ENCODE measurements around the gene ITGB2.

The ITGB2 gene

DNA sequence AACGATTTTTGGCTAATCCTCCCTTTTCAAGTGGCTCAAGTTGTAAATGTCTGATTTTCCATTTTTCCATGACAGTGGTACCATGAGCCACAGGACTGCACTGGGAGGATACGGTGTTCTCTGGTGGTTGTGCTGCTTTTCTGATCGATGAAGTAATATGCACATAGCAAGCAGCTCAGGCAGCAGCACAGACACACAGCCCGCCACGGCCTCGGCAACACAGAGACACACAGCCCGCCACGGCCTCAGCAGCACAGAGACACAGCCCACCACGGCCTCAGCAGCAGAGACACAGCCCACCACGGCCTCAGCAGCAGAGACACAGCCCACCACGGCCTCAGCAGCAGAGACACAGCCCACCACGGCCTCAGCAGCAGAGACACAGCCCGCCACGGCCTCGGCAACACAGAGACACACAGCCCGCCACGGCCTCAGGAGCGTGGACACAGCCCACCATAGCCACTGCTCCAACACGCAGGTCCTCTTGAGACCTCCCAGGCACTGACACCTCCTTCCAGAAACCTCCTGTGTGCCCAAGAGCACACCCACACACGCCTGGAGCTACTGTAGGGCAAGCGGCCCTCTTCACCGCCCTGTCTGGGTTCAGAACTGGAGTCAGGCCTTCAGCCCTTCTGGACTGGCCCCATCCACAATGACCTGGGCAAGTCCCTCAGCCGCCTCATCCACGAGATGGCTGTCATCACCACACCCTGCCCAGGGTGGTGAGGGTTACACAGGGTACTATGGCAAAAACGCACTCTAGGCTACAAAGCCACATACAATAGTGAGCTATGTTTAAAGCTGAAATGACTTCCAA, 57.6 kb downstream of the ITGB2 start:
- DNase-seq, result no peak

DNA sequence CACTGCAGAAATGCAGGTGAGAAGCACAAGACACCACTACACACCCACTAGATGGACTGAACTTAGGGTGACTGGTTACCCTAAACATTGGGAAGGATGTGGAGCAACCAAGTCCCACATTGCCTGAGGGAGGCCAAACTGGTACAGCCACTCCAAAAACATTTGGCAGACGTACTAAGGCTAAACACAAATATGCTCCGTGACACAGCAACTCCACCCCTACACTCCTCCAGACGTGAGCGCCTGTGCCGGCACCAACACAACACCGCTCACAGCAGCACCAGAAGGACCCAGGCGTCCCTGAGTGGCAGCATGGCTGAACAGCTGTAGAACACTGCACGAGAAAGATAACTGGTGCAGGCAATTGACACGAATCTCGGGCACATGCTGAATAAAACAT, 61.9 kb downstream of the ITGB2 start:
- no peak for DNase-seq

DNA sequence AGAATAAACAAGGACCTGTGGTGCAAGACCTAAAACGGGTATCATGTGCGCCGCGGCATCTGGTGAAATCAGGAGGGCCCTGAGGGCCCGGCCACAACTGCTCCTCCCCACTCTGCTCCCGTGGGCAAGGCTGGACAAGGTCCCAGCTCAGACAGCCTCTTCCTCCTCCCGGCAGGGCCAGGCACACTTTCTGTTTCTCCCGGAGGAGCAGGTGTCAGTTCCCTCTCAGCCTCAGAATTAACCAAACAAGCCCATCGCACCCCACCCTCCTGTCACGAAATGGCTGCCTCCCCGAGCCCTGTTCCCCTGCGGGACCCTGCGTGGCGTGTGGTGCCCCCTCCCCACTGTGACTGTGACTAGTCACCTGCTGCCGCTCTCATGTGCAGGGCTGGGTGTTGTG, 62.4 kb downstream of the ITGB2 start:
- DNase-seq, result no peak

DNA sequence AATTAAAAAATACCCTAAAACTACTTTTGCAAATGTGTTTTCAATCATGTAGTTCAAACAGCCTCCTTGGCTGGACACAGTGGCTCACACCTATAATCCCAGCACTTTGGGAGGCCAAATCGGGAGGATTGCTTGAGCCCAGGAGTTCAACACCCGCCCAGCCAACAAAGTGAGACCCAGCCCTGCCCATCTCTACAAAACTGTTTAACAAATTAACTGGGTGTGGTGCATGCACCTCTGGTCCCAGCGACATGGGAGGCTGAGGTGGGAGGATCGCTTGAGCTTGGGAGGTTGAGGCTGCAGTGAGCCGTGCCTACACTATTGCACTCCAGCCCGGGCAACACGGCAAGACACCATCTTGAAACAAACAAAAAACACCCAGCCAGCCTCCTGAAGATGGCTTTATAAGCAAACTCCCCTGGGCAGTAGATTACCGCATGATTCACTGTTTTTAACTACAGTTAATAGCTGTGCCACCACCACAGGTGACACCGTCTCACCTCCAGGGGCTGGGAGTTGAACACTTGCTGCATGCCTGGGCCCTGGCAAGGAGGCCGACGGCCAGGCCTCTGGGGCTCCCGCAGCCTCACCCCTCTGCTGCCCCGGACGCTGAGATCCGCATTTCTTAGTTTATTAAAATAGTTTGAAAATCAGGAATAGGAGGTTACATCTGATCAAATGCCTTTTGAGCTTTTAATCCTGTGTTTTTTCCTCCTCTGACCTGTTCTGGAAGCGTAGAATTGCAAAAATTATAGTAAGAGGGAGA, 63.4 kb downstream of the ITGB2 start:
- DNase-seq, result no peak

DNA sequence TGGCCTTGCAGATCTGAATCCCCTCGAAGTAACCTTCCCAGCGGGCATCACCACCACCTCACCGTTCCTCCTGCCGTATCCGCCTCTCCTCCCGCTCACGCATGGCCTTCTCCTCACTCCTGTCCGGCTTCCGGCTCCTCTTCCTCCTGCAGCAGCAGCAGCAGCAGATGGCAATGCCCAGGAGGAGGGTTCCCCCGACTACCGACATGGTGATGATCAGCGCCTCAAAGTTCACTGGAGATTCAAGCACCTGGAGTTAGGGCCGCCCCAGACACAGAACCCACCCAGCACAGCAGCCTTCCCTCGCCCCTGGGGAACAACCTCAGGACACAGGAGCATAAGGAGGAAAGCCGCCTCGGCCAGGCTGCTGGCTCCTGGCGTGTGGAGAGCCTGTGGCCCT, 64.6 kb downstream of the ITGB2 start:
- no peak for DNase-seq

DNA sequence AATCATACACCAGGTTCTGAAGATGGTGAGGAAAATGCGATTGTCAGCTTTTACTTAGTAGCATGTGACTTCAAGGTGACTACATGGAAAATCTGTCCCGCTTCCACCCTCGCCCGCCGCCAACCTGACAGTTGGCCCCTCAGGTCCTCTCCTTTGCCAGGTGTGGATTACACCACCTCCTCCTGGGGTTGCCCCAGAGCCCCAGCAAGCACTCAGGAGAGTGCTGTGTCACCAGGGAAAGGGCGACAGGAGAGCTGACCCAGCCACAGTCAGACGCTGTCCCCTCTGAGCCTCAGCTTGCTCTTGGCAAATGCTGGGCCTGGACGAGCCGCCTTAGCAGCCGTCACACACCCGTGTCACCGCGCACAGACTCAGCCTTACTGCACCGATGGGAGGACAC, 65.1 kb downstream of the ITGB2 start:
- DNase-seq, result no peak

DNA sequence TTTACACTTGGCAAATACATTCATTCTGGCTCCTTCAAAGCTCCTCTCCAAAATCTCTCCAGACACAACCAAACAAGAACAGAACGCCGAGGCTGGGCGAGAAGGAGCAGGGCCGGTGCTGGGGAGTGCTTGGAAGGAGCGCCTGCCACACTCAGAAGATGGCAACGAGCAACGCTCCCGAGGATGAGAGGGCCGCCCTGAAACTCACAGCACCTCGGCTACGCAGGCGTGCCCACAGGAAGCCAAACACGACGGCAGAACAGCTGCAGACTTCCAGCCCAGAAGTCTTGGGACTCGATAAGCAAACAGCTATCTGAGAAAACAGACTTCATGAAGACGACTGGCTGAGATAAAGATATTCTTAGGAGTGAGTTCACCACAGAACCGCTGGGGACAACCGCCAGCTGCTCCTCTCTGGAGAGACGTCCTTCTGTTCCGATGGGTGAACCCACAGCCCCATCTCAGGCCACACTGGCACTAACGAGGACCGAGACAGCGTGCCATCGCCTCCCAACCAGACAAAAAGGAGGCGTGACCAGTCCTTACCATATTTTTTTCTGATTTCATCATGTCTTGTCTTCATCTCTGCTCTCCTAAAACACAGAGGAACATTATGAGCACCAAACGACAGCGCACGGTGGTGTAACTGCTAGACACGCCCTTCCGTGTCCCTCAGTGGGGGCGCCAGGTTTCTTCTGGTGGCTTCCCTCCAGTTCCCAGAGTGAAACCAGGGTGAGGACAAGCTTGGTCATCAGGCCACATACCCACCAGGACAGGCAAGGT, 65.8 kb downstream of the ITGB2 start:
- peak; percentile 52 for DNase-seq

DNA sequence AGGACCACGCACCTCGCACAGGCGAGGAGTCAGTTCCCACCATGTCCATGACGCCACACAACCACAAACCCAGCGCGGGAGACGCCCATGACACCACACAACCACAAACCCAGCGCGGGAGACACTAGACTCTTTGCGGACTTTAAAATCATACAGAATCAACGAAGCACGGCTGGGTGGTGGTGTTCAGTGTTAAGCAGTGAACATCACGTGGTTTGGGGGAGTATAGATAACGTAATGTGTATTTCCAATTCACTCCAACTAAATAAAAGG, 66.4 kb downstream of the ITGB2 start:
- DNase-seq, result no peak

DNA sequence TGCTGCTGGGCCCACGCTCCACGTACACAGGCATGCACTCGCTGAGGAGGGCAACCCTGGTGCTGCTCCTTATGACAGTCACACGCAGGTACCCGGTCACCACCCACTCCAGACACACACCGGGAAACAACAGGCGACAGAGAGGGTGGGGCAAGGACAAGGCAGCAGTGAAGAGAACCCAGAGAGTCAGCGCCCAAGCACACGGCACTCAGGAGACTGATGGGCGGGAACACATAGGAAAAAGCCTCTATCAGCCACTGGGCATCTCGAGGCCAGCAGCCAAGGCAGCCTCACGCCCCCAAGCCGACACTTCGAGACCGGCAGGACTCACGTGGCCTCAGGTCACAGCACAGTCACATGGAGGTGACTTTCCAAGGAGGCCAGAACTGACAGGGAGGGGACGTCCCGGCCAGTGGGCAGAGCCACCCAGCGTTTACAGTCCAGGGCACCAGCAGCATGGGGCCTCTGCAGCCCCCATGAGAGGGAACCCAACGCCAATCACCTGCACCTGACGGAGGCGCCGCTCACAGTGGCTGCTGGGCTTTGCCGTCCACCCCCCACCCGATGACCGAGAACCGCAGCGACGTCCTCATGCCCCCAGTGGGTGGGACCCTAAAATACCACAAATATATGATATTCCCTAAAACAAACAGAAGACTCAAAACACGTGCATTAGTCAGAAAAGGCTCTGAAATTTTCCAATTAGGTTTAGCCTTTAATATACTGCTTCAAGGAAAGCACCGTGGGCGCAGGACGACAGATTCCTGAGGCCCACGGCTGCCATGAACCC, 66.9 kb downstream of the ITGB2 start:
- DNase-seq, result no peak

DNA sequence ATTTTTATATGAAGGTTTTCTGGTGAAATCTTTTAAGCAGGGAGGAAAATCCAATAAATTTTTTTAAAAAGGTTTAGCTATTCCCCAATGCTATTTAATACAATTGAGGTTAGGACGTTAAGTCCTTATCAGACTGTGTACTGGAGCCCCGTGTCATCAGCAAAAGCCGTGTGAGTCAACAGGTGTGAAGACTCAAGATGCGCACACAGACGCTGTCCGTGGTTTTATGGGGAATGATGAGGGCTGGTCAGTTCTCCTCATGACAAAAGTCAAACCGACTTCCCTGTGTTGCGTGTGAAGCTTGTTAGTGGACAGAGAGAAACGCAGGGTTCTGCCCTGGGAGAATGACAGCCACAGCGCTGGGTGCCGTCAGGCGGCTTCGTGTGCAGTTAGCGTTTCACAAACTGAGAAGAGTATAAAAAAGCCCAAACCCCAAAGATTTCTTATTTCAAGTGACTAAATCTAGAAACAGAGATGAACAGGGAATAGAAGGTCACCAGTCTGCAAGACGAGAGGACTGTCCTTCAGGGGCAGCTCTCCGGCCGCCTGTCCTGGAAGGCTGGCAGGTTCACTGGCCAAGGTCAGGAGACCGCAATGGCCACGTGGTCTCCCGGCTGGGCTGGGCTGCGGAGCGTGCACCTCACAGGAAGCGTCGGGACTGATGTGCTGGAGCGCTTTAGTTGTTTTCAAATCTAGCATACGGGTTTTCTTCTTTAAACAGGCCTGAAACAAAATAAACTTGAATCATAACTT, 69.6 kb downstream of the ITGB2 start:
- DNase-seq, result no peak

DNA sequence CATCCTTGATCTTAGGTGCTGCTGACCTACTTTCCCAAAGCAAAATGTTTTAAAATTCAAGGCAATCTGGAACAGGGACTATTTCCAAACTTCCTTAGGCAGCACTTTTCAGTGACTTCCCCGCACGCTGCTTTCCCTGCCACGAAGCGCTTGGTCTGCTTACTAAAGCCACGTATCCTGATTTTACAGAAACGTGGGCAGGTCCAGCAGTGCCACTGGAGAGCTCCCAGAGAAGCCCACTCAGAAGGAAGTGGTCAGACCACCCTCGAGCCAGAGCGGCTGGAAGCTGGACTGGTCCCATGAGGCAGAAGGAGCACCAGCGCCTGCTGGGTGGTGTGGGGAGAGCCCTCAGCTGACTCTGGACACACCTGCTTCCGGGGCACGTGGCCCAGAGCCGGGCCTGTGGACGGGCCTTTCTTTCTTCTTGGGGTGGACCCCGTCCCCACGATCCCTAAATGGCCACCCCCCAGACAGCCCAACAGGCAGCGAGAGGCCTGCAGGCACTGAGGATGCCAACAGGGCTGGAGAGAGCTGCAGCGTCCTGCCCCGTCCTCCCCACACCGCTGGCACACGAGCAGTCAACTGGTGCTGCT, 70.4 kb downstream of the ITGB2 start:
- no peak for DNase-seq

DNA sequence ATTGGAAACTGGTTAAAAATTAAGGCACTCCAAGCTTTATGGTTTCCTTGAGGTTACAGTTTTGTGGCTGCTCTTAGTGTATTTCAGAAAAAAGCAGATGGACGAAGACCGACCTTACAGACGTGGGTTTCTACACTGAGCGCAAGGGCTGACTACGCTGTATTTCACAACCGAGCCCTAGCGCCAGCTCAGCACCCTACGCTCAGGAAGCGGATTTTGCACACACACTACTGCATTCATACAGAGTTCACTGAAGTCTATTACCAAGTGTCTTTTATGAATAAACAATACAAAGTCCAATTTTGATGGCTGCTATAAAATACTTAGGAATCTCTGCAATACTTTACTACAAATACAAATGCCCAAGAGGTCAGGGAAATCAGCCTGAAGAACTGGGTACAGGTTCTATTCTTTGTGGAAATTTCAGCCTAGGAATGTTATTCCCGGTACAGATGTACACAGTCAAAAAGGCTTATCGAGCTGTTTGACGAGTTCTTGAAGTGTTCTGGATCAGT, 71.0 kb downstream of the ITGB2 start:
- no peak for DNase-seq

DNA sequence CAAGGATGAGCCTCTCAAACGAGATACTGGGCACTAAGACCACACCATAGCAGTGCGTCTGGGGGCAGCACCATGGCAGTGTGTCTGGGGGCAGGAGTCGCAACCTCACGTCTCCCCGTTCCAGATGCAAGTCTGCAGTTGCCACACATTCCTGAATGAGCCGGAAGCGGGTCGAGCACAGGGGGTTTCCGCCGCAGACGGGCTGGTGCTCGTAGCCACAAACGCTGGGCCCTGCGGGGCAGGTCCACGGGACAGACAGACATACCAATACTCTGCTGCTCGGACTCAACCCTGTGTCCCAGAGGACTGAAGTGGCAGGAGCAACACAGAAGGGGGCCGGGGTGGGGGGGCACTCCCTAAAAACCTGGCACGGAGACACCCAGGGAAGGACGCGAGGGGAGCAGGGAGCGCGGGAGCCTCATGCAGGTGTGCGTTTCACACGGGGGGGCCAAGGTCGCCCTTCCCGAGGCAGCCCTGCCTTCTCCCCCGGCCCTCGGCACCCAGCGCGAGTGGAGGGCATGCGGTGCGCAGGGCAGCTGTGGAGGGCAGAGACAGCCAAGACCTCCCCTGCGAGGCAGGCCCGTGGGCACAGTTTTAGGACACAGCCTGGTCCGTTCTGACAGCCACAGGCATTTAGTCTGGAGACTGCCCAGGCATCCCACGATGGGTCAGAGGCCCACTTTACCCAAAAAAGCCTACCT, 71.7 kb downstream of the ITGB2 start:
- no peak for DNase-seq

DNA sequence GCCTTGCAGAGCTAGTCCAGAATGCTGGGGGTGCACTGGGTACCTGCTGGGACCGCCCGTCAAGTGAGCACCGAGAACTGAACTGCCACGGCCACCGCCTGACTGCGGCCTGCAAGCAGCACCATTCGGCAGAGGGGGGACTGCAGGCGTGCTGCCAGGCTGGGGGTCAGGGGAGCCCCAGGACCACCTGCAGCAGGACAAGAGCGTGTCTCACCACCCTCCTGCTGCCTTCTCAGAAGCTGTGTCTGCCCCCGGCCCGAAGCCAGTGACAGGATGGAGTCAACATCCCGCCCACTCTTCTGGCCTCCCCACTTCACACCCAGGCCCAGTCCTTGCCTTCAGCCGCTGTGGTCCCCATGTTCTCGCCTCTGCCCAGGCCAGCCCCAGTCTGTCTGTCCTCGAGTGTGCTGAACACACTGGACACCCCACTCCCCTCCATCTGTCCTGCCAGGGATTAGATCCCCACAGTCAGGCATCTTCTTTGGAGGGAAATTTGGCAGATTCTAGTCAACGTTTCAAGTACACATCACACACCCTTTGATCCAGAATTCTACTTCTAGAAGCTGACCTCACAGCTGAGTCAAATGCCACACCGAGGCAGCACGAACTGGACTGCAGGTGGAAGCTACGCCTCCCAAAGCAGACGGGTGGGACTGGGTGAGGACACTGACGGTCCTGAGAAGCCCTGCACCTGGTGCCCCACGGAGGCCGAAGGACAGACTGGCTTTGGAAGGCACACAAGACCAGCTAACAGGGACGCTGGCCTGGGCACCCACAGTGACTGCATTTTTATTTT, 73.2 kb downstream of the ITGB2 start:
- no peak for DNase-seq

DNA sequence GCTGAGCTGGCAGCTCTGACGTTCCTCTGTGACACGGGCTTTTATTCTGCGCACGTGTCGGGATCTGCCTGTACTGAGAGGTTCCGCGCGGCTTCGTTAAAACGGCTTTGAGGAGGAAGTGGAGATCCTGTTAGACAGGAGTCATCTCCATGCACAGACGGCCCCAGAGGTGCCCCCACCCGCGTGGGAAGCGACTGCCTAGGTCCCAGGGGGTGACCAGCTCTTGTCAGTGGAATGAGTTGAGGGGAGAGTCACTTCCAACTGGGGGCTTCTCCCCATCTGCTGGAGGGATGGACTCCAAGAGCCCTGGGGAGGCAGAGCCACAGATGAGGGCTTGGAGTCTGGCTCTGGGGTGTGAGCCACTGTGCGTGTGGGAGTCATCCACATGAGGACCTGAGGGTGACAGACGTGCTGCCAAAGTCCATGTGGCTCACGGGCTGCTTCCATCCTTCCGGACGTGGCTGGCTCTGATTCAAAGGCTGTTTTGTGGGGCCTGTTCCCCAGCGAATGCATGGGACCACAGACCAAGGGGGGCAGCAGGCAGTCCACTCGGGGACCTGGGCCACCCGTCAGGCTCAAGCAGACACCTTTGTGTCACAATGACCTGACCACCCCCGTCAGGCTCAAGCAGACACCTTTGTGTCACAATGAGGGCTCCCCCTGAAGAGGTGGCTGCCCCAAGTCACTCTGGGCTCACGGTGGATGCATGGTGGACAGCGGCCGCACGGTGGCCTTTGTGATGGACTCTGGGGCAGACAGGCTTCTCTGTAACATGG, 74.0 kb downstream of the ITGB2 start:
- peak; percentile 63 for DNase-seq

DNA sequence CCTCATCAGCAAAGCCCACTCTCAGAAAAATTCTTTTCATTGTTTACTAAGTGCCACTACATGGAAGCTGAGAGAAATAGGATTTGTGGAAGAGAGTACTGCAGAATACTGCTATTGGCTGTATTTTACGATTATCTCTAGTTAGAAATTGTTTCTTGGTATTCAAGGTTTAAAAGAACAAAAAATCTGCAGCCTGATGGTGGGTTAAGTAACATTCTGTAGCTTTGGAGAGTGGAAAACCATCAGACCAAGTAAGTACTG, 74.5 kb downstream of the ITGB2 start:
- DNase-seq, result no peak

DNA sequence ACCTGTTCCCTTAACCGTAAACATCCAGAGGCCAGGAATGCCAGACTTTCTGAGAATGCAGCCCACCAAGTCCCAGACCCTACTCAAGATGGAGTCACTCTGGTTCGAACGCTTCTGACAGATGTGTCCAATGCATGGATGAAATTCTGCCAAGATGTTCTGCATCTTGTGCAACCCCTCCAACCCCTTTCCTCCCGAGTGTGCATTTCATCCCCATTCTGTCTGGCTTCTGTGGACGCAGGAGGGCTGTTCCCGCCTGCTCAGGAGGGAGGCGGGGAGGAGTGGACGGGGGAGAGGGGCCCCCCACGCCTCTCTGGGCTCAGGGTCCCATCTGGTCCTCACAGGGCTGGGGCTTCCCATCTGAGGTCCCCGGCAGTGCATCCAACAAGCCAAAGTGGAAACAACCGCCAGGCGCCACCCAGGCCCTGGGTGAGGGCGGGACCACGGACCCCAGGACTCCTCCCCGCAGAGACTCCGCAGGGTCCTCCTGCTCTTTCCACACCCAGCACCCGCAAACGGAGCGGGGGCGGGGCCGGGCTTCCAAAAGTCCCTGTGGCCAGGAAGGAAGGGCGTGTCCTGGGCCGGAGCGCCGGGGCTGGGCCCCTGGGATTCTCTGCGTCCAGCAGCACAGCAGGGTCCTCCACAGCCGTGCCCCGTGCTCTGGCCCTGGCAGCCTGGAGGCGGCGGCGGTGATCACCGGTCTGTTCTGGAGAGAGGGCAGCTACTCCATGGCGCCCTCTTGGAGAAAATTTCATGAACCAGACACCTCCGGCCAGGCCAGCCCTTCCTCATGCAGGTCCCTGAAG, 75.1 kb downstream of the ITGB2 start:
- peak; percentile 64 for DNase-seq

DNA sequence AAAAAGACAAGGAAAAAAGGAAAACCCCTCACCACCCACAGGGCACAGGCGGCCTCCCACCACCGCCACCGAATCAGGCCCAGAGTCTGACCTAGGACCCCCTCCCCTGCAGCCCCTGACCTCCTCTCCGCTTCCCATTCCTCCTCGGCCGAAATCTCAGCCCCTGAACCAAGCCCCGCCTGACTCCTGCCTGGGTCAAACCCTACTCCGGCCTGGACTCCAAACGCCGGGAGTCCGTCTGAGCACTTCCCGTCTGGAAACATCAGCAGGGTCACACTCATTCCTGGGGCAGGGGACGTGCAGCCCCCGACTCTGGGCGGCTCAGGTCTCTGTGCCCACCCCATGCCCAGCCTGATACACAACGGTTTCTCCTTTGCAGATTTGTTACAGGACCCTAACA, 76.4 kb downstream of the ITGB2 start:
- no peak for DNase-seq
